PFSK-1 (cell line): ENCODE measurements around the gene SAE1.

ENCODE experiments used
- FOXP2 ChIP-seq: optimal IDR thresholded peaks from 2 replicates; pipeline ENCODE3; 2011; ENCODE audit warnings: borderline replicate concordance, control low read depth, inconsistent platforms; ENCODE audit not compliant: insufficient read depth; ENCODE audit errors: extremely low read length, extremely low read depth
- POLR2AphosphoS5 ChIP-seq: IDR thresholded peaks from 2 replicates; pipeline ENCODE4 v1.6.1; 2012; ENCODE audit warnings: low read depth, mild to moderate bottlenecking, control low read depth, low read length, moderate library complexity
- REST ChIP-seq, 2 experiments: IDR thresholded peaks; 2 replicates each; pipeline versions ENCODE4 v1.6.1 to v1.8.0; 2011 to 2012; ENCODE audit warnings: low read depth in 2 of 2, low read length in 2 of 2, control low read depth in 1 of 2, inconsistent platforms in 1 of 2, mild to moderate bottlenecking in 1 of 2, moderate library complexity in 1 of 2; ENCODE audit not compliant: insufficient read depth in 1 of 2
- SIN3A ChIP-seq: IDR thresholded peaks from 2 replicates; pipeline ENCODE4 v1.6.1; 2012; ENCODE audit warnings: mild to moderate bottlenecking, low read length, moderate library complexity, borderline replicate concordance; ENCODE audit not compliant: insufficient read depth
- TAF1 ChIP-seq: IDR thresholded peaks from 2 replicates; pipeline ENCODE4 v1.6.1; 2012; ENCODE audit warnings: low read length, control low read depth, borderline replicate concordance; ENCODE audit not compliant: insufficient read depth

SAE1 gene

GRCh38 chr19:47099576-47100050 is 31.0 kb upstream of the SAE1 start:
- TF ChIP-seq REST (IDR thresholded peaks at IDR 0.05; ENCODE audit: insufficient read depth in 1 of 2, low read depth in 2 of 2, low read length in 2 of 2) = no peak
- TF ChIP-seq FOXP2 = no peak
- TF ChIP-seq TAF1 = no peak
- no peak for TF ChIP-seq SIN3A
- no peak for TF ChIP-seq POLR2AphosphoS5

- TF ChIP-seq SIN3A (no peak), REST (IDR thresholded peaks at IDR 0.05; ENCODE audit: insufficient read depth in 1 of 2, low read depth in 2 of 2, low read length in 2 of 2) (no peak), POLR2AphosphoS5 (no peak), TAF1 (no peak), FOXP2 (no peak)
Observed at GRCh38 chr19:47100290-47100689, 30.3 kb upstream of the SAE1 start.

GRCh38 chr19:47102346-47103060 is 28.1 kb upstream of the SAE1 start:
- TF ChIP-seq POLR2AphosphoS5 (no peak), FOXP2 (no peak), REST (IDR thresholded peaks at IDR 0.05; ENCODE audit: insufficient read depth in 1 of 2, low read depth in 2 of 2, low read length in 2 of 2) (no peak), TAF1 (no peak), SIN3A (no peak)

GRCh38 chr19:47104680-47105079 is 26.0 kb upstream of the SAE1 start:
- TF ChIP-seq REST (IDR thresholded peaks at IDR 0.05; ENCODE audit: insufficient read depth in 1 of 2, low read depth in 2 of 2, low read length in 2 of 2) (no peak), SIN3A (no peak), TAF1 (no peak), POLR2AphosphoS5 (no peak), FOXP2 (no peak)

- TF ChIP-seq POLR2AphosphoS5 = no peak
- TF ChIP-seq TAF1 = no peak
- TF ChIP-seq FOXP2 = no peak
- no peak for TF ChIP-seq REST (IDR thresholded peaks at IDR 0.05; ENCODE audit: insufficient read depth in 1 of 2, low read depth in 2 of 2, low read length in 2 of 2)
- TF ChIP-seq SIN3A = no peak
Observed at GRCh38 chr19:47105874-47106273, 24.8 kb upstream of the SAE1 start.
